Keratinocyte (primary cell): ENCODE measurements around the gene MGAT3. TPM values are rescaled to one million over a fixed set of nuclear protein-coding genes. Genes with fewer than 3 reads are reported as not detected.
A peak's percentile ranks its signal among the peaks of the same experiment; 100 is the strongest.
"Not testable (repeated sequence)": the region's sequence is repeated elsewhere in the genome, so short reads cannot be mapped to it uniquely, and the experiment has no call there.

Source experiments
- DNase-seq: peaks from one replicate; pipeline ENCODE4 v3.0.0-alpha.2; 2011; ENCODE audit warnings: low read depth, missing footprints, low spot score
- FAIRE-seq: peaks from 2 replicates; lab custom pipeline; 2011; peaks lifted over from hg19 to GRCh38; lab: Jason Lieb, UNC
- H2AFZ ChIP-seq: 2 replicates; pipeline ENCODE4 v1.6.0; 2012; ENCODE audit warnings: low read length, control low read depth, inconsistent platforms; ENCODE audit not compliant: control insufficient read depth
- H3K27ac ChIP-seq: 2 replicates; pipeline ENCODE4 v1.5.1; 2011; ENCODE audit warnings: low read length; ENCODE audit not compliant: control insufficient read depth, insufficient read depth
- H3K27me3 ChIP-seq: 3 replicates; pipeline ENCODE4 v1.6.0; 2011; ENCODE audit warnings: low read length; ENCODE audit not compliant: control insufficient read depth, insufficient read depth; ENCODE audit errors: extremely low read depth
- H3K36me3 ChIP-seq, 2 experiments: 2 replicates in 1 of 2; 3 replicates in 1 of 2; pipeline ENCODE4 v1.5.1; 2011; ENCODE audit warnings: low read length in 2 of 2, mild to moderate bottlenecking in 1 of 2; ENCODE audit not compliant: control insufficient read depth in 2 of 2, insufficient read depth in 2 of 2; ENCODE audit errors: extremely low read depth in 1 of 2
- H3K4me1 ChIP-seq: 3 replicates; pipeline ENCODE4 v1.5.1; 2011; ENCODE audit warnings: low read length; ENCODE audit not compliant: control insufficient read depth, insufficient read depth; ENCODE audit errors: extremely low read depth
- H3K4me2 ChIP-seq: 3 replicates; pipeline ENCODE4 v1.6.0; 2011; ENCODE audit warnings: low read depth, low read length; ENCODE audit not compliant: control insufficient read depth, insufficient read depth; ENCODE audit errors: extremely low read depth
- H3K4me3 ChIP-seq, 3 experiments: fragments of 200-600 bp in 1 of 3; sonication (generic) in 1 of 3; 2 replicates in 2 of 3; 3 replicates in 1 of 3; pipeline ENCODE4 v1.5.1; 2011 to 2016; ENCODE audit warnings: low read length in 3 of 3, mild to moderate bottlenecking in 3 of 3, control low read depth in 2 of 3, inconsistent platforms in 1 of 3, low read depth in 1 of 3, mixed read lengths in 1 of 3, mixed run types in 1 of 3, moderate library complexity in 1 of 3; ENCODE audit not compliant: control insufficient read depth in 2 of 3, insufficient read depth in 2 of 3; ENCODE audit errors: extremely low read depth in 1 of 3
- H3K79me2 ChIP-seq: 2 replicates; pipeline ENCODE4 v1.6.0; 2012; ENCODE audit warnings: low read length; ENCODE audit not compliant: control insufficient read depth, insufficient read depth
- H3K9ac ChIP-seq: 3 replicates; pipeline ENCODE4 v1.6.0; 2011; ENCODE audit warnings: low read length; ENCODE audit not compliant: control insufficient read depth, insufficient read depth; ENCODE audit errors: extremely low read depth
- H3K9me1 ChIP-seq: 3 replicates; pipeline ENCODE4 v1.6.0; 2011; ENCODE audit warnings: low read length; ENCODE audit not compliant: control insufficient read depth, insufficient read depth; ENCODE audit errors: extremely low read depth
- H3K9me3 ChIP-seq: 2 replicates; pipeline ENCODE4 v1.5.1; 2012; ENCODE audit warnings: low read depth, low read length; ENCODE audit not compliant: control insufficient read depth
- H4K20me1 ChIP-seq: 3 replicates; pipeline ENCODE4 v1.6.0; 2011; ENCODE audit warnings: low read length; ENCODE audit not compliant: control insufficient read depth, insufficient read depth; ENCODE audit errors: extremely low read depth
- CTCF ChIP-seq, 3 experiments: IDR thresholded peaks in 1 of 3; conservative IDR thresholded peaks in 1 of 3; optimal IDR thresholded peaks in 1 of 3; 2 replicates in 2 of 3; 3 replicates in 1 of 3; pipeline versions ENCODE3 to v1.5.1; 2011; ENCODE audit warnings: low read length in 3 of 3, mild to moderate bottlenecking in 3 of 3, moderate library complexity in 2 of 3, control low read depth in 1 of 3, inconsistent platforms in 1 of 3; ENCODE audit not compliant: insufficient read depth in 2 of 3; ENCODE audit errors: extremely low read depth in 1 of 3
- EZH2 ChIP-seq: IDR thresholded peaks from one replicate; pipeline ENCODE4 v1.6.1; 2012; ENCODE audit warnings: inconsistent platforms, mild to moderate bottlenecking, low read length, moderate library complexity
- dilution Hi-C: fragments of 300-500 bp; cut with MboI; formaldehyde crosslinking; loops from one replicate; pipeline ENCODE4 v1.7.0; 2020; ENCODE audit warnings: low sequenced_read_pairs; ENCODE audit not compliant: extremely low pct_ligation_motif_present
- polyA plus RNA-seq, 5 experiments: library from polyadenylated mRNA; depleted of rRNA in 3 of 5; stranded (reverse) in 3 of 5; stranded (forward) in 1 of 5; unstranded in 1 of 5; fragments of >200 nt; gene quantifications; 1 replicate in 1 of 5; 2 replicates in 3 of 5; 3 replicates in 1 of 5; pipeline versions ENCODE4 v1.2.1 to v1.2.3, GENCODE V29; 2011 to 2012; ENCODE audit warnings: missing spikeins in 2 of 5, low read depth in 1 of 5, low replicate concordance in 1 of 5

MGAT3 gene
- polyA plus RNA-seq, 1 donor (not counting 4 experiments of a cell fraction or from before 2014, with no cell fraction given): not detected

DNA sequence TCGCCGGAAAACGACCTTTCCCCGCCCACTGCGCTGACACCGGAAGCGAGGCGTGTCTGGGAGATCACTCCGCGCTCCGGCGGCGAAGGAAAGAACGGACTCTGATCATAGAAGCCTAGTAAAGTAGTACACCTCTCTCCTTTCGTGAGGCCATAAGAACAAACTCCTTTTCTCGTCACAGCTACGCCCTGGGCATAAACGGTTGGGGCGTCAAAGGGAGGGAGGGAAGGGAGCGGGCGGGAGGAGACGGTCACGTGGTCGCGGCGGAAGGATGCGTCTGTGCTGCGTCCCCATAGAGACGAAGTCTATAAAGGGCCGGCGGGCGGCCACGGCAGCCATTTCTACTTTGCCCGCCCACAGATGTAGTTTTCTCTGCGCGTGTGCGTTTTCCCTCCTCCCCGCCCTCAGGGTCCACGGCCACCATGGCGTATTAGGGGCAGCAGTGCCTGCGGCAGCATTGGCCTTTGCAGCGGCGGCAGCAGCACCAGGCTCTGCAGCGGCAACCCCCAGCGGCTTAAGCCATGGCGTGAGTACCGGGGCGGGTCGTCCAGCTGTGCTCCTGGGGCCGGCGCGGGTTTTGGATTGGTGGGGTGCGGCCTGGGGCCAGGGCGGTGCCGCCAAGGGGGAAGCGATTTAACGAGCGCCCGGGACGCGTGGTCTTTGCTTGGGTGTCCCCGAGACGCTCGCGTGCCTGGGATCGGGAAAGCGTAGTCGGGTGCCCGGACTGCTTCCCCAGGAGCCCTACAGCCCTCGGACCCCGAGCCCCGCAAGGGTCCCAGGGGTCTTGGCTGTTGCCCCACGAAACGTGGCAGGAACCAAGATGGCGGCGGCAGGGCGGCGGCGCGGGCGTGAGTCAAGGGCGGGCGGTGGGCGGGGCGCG lies 63.7 kb downstream of the MGAT3 start, which contains the start of gene ATF4:
ATF4 (plus strand) TSS at position 337 of the 880 bp plus-strand sequence. CDS start 884 bp downstream, outside the sequence.
- DNase-seq: peak; percentile 58

DNA sequence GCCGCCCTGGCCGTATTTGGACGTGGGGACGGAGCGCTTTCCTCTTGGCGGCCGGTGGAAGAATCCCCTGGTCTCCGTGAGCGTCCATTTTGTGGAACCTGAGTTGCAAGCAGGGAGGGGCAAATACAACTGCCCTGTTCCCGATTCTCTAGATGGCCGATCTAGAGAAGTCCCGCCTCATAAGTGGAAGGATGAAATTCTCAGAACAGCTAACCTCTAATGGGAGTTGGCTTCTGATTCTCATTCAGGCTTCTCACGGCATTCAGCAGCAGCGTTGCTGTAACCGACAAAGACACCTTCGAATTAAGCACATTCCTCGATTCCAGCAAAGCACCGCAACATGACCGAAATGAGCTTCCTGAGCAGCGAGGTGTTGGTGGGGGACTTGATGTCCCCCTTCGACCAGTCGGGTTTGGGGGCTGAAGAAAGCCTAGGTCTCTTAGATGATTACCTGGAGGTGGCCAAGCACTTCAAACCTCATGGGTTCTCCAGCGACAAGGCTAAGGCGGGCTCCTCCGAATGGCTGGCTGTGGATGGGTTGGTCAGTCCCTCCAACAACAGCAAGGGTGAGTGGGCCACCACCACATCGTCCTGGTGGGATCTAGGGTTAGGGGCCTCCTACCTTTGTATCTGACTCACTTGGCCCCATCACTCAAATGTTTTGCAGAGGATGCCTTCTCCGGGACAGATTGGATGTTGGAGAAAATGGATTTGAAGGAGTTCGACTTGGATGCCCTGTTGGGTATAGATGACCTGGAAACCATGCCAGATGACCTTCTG lies 64.5 kb downstream of the MGAT3 start:
- H3K9me3 ChIP-seq, FAIRE-seq, dilution Hi-C loops, H2AFZ ChIP-seq, H3K27me3 ChIP-seq, H3K9me1 ChIP-seq: not testable (repeated sequence)
- Histone ChIP-seq H3K4me3 (peak overlapping the region; percentile 79 to 93 (median 86)), H3K36me3 (peaks cover 18 to 34% of the 10 kb centered on the region in 2 experiments), H3K27ac (peak overlapping the region; percentile 97), H4K20me1 (peaks cover 43% of the 10 kb centered on the region), H3K4me2 (peak overlapping the region; percentile 96), H3K4me1 (peaks cover 21% of the 10 kb centered on the region), H3K9ac (peak overlapping the region; percentile 99), H3K79me2 (peaks cover 26% of the 10 kb centered on the region)
- peak; percentile 36 for DNase-seq

More for the DNA sequence above, 63.7 kb downstream of the MGAT3 start, which contains the start of gene ATF4:
- dilution Hi-C loops: no loop called here
- H3K27me3 ChIP-seq: no peaks in the 10 kb centered on the region
- peak within 1 kb of the TSS; percentile 99 for H3K9ac ChIP-seq
- peaks cover 21% of the 10 kb centered on the region for H3K4me1 ChIP-seq
- no peak for FAIRE-seq
- peak within 1 kb of the TSS; percentile 79 to 93 (median 86) for H3K4me3 ChIP-seq
- peaks cover 27% of the 10 kb centered on the region for H3K79me2 ChIP-seq
- H3K36me3 ChIP-seq: peaks cover 19 to 38% of the 10 kb centered on the region in 2 experiments
- peak within 1 kb of the TSS; percentile 97 for H3K27ac ChIP-seq
- peak within 1 kb of the TSS; percentile 96 for H3K4me2 ChIP-seq
- peaks cover 2% of the 10 kb centered on the region for H3K9me1 ChIP-seq
- peaks cover 41% of the 10 kb centered on the region for H4K20me1 ChIP-seq
- H2AFZ ChIP-seq: peak within 1 kb of the TSS; percentile 98
- H3K9me3 ChIP-seq: no peaks in the 10 kb centered on the region
- TF ChIP-seq EZH2: no peak
- no peak for TF ChIP-seq CTCF (optimal IDR thresholded peaks at IDR 0.05 in 1 of 3, IDR thresholded peaks at IDR 0.05 in 1 of 3, conservative IDR thresholded peaks at IDR 0.05 in 1 of 3; ENCODE audit: extremely low read depth in 1 of 3, insufficient read depth in 2 of 3, low read length in 3 of 3)

DNA sequence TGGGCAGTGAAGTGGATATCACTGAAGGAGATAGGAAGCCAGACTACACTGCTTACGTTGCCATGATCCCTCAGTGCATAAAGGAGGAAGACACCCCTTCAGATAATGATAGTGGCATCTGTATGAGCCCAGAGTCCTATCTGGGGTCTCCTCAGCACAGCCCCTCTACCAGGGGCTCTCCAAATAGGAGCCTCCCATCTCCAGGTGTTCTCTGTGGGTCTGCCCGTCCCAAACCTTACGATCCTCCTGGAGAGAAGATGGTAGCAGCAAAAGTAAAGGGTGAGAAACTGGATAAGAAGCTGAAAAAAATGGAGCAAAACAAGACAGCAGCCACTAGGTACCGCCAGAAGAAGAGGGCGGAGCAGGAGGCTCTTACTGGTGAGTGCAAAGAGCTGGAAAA lies 65.3 kb downstream of the MGAT3 start:
- DNase-seq, H3K9me3 ChIP-seq, FAIRE-seq, H2AFZ ChIP-seq, H3K27me3 ChIP-seq, dilution Hi-C loops, H3K9me1 ChIP-seq: not testable (repeated sequence)
- Histone ChIP-seq H3K36me3 (peaks cover 16 to 34% of the 10 kb centered on the region in 2 experiments), H4K20me1 (peaks cover 49% of the 10 kb centered on the region), H3K9ac (peak overlapping the region; percentile 99), H3K27ac (peak overlapping the region; percentile 97), H3K4me1 (peaks cover 21% of the 10 kb centered on the region), H3K4me3 (peak overlapping the region; percentile 79 to 93 (median 86)), H3K79me2 (peaks cover 26% of the 10 kb centered on the region), H3K4me2 (peak overlapping the region; percentile 96)
